IMR-90 (cell line): ENCODE results near the gene TBC1D22A. TPM values are rescaled to one million over a fixed set of nuclear protein-coding genes. Genes with fewer than 3 reads are reported as not detected.

Experiments
- ATAC-seq: fragments of 200-7000 bp; cut with Tn5 transposase; 2 replicates; pipeline ENCODE4 v1.9.1; 2020; ENCODE audit warnings: low read depth, mild to moderate bottlenecking, moderate library complexity
- BruUV-seq: library from RNA; stranded (reverse); fragments of 400-500 nt; replicated peaks from 2 replicates; lab custom pipeline; 2021; lab: Mats Ljungman, UMichigan
- CTCF ChIA-PET: fragments of 300-600 bp; formaldehyde crosslinking; extraction: SDS; loops from one replicate; lab custom pipeline; 2021; ENCODE audit warnings: antibody characterized with exemption; lab: Yijun Ruan, JAX
- POLR2A ChIA-PET: fragments of 300-600 bp; sonication (Branson Sonifier 250); formaldehyde crosslinking; loops from one replicate; lab custom pipeline; 2022; ENCODE audit warnings: antibody characterized with exemption; ENCODE audit not compliant: unreplicated experiment; lab: Charles Lee
- DNase-seq: peaks from one replicate; pipeline ENCODE4 v3.0.0; 2013
- H2AFZ ChIP-seq: replicated peaks from 2 replicates; pipeline ENCODE3; 2013; ENCODE audit warnings: low read length, mild to moderate bottlenecking; ENCODE audit not compliant: poor library complexity
- H2AK5ac ChIP-seq: 2 replicates; pipeline ENCODE4 v1.6.1; 2013; ENCODE audit warnings: low read depth, low read length, inconsistent platforms
- H2AK9ac ChIP-seq: replicated peaks from 2 replicates; pipeline ENCODE3; 2013; ENCODE audit warnings: mild to moderate bottlenecking, low read depth, low read length, moderate library complexity; ENCODE audit not compliant: poor library complexity
- H2BK120ac ChIP-seq: 2 replicates; pipeline ENCODE4 v1.6.1; 2013; ENCODE audit warnings: low read depth, low read length, inconsistent platforms
- H2BK15ac ChIP-seq: 3 replicates; pipeline ENCODE4 v1.6.1; 2013; ENCODE audit warnings: low read depth, low read length, inconsistent platforms
- H2BK20ac ChIP-seq: 2 replicates; pipeline ENCODE4 v1.6.1; 2013; ENCODE audit warnings: low read depth, mild to moderate bottlenecking, inconsistent platforms, low read length, moderate library complexity
- H2BK5ac ChIP-seq: 2 replicates; pipeline ENCODE4 v1.6.1; 2013; ENCODE audit warnings: mild to moderate bottlenecking, low read depth, low read length, inconsistent platforms; ENCODE audit not compliant: poor library complexity, severe bottlenecking
- H3K14ac ChIP-seq: replicated peaks from 2 replicates; pipeline ENCODE4 v1.6.1; 2013; ENCODE audit warnings: low read depth, low read length, inconsistent platforms
- H3K18ac ChIP-seq: 2 replicates; pipeline ENCODE4 v1.6.1; 2013; ENCODE audit warnings: low read depth, low read length, control low read depth
- H3K23ac ChIP-seq: 2 replicates; pipeline ENCODE4 v1.6.1; 2013; ENCODE audit warnings: low read depth, low read length, inconsistent platforms
- H3K27ac ChIP-seq: 2 replicates; pipeline ENCODE4 v1.5.1; 2013; ENCODE audit warnings: mild to moderate bottlenecking, control low read depth, low read length; ENCODE audit not compliant: insufficient read depth
- H3K27me3 ChIP-seq: 2 replicates; pipeline ENCODE4 v1.6.1; 2013; ENCODE audit warnings: low read length; ENCODE audit not compliant: control insufficient read depth, insufficient read depth
- H3K36me3 ChIP-seq: 2 replicates; pipeline ENCODE4 v1.6.1; 2013; ENCODE audit warnings: low read length, mixed read lengths; ENCODE audit not compliant: control insufficient read depth, insufficient read depth
- H3K4ac ChIP-seq: 2 replicates; pipeline ENCODE4 v1.6.1; 2013; ENCODE audit warnings: low read depth, low read length, inconsistent platforms
- H3K4me1 ChIP-seq: 2 replicates; pipeline ENCODE4 v1.6.1; 2013; ENCODE audit warnings: low read length, mixed read lengths; ENCODE audit not compliant: control insufficient read depth, insufficient read depth
- H3K4me2 ChIP-seq: 2 replicates; pipeline ENCODE4 v1.6.1; 2013; ENCODE audit warnings: low read depth, mild to moderate bottlenecking, control low read depth, low read length, moderate library complexity
- H3K4me3 ChIP-seq: 2 replicates; pipeline ENCODE4 v1.5.1; 2013; ENCODE audit warnings: low read depth, mild to moderate bottlenecking, control low read depth, low read length, moderate library complexity; ENCODE audit not compliant: insufficient read depth
- H3K56ac ChIP-seq: 2 replicates; pipeline ENCODE4 v1.6.1; 2013; ENCODE audit warnings: low read length, inconsistent platforms; ENCODE audit not compliant: insufficient read depth; ENCODE audit errors: extremely low read depth
- H3K79me1 ChIP-seq, 2 experiments: 2 replicates each; pipeline ENCODE4 v1.6.1; 2013; ENCODE audit warnings: low read length in 2 of 2, inconsistent platforms in 1 of 2, low read depth in 1 of 2
- H3K9ac ChIP-seq: 2 replicates; pipeline ENCODE4 v1.6.1; 2013; ENCODE audit warnings: low read depth, low read length, control low read depth
- H3K9me1 ChIP-seq: 2 replicates; pipeline ENCODE4 v1.6.1; 2013; ENCODE audit warnings: low read length, inconsistent platforms; ENCODE audit not compliant: insufficient read depth
- H3K9me3 ChIP-seq: 2 replicates; pipeline ENCODE4 v1.6.1; 2013; ENCODE audit warnings: low read length; ENCODE audit not compliant: control insufficient read depth, insufficient read depth
- H4K20me1 ChIP-seq: 2 replicates; pipeline ENCODE4 v1.6.1; 2013; ENCODE audit warnings: low read length, inconsistent platforms; ENCODE audit not compliant: insufficient read depth
- H4K5ac ChIP-seq: 2 replicates; pipeline ENCODE4 v1.6.1; 2013; ENCODE audit warnings: mild to moderate bottlenecking, low read depth, low read length, control low read depth
- H4K8ac ChIP-seq, 2 experiments: 2 replicates each; pipeline ENCODE4 v1.6.1; 2013; ENCODE audit warnings: low read depth in 2 of 2, low read length in 2 of 2, control low read depth in 1 of 2, inconsistent platforms in 1 of 2
- H4K91ac ChIP-seq: 2 replicates; pipeline ENCODE4 v1.6.1; 2013; ENCODE audit warnings: low read depth, low read length, inconsistent platforms; ENCODE audit not compliant: insufficient read depth
- CEBPB ChIP-seq: IDR thresholded peaks from 2 replicates; pipeline ENCODE4 v1.6.1; 2012; ENCODE audit warnings: low read depth, low read length, improper control_type of control experiment
- FOS ChIP-seq: fragments of 150-350 bp; IDR thresholded peaks from 2 replicates; pipeline ENCODE4 v1.6.1; 2016; ENCODE audit warnings: low read depth, low read length
- NFE2L2 ChIP-seq: fragments of 150-350 bp; IDR thresholded peaks from 2 replicates; pipeline ENCODE4 v1.6.1; 2016; ENCODE audit warnings: low read depth, mild to moderate bottlenecking, low read length
- RAD21 ChIP-seq: IDR thresholded peaks from 2 replicates; pipeline ENCODE4 v1.6.1; 2012; ENCODE audit warnings: low read length, improper control_type of control experiment
- WGBS, 2 experiments: methylation state at CpG; one replicate each; pipeline versions ENCODE4 v1.1.5 to v1.1.7; 2013; ENCODE audit warnings: missing lambda C conversion rate in 2 of 2; ENCODE audit not compliant: insufficient read length in 1 of 2; ENCODE audit errors: extremely low coverage in 2 of 2; 5-methylcytosine and 5-hydroxymethylcytosine counted together
- dilution Hi-C: fragments of 300-500 bp; cut with HindIII; formaldehyde crosslinking; loops from one replicate; pipeline ENCODE4 v1.14.3; 2018; ENCODE audit warnings: low sequenced_read_pairs; ENCODE audit not compliant: unreplicated experiment
- in situ Hi-C: fragments of 300-500 bp; cut with MboI; formaldehyde crosslinking; loops from 3 replicates; pipeline ENCODE4 v1.14.3; 2019; ENCODE audit warnings: low sequenced_read_pairs, inconsistent platforms, mixed read lengths
- intact Hi-C: fragments of 100-400 bp; cut with micrococcal nuclease; formaldehyde crosslinking; loops from 2 replicates; pipeline ENCODE4 v1.10.0; 2022
- polyA plus RNA-seq, 3 experiments: library from polyadenylated mRNA; depleted of rRNA; stranded (reverse); fragments of >200 nt; gene quantifications; 2 replicates each; pipeline ENCODE4 v1.2.3, GENCODE V29; 2012; ENCODE audit warnings: low replicate concordance in 1 of 3
- total RNA-seq: library from RNA; depleted of rRNA; stranded (reverse); fragments of >200 nt; gene quantifications from 2 replicates; pipeline ENCODE4 v1.2.3, GENCODE V29; 2012
- TF ChIP-seq, protein P1 (sequence below): fragments of 150-350 bp; IDR thresholded peaks from 2 replicates; pipeline ENCODE4 v1.6.1; 2017; ENCODE audit warnings: mild to moderate bottlenecking, antibody characterized with exemption, low read length, low read depth
- TF ChIP-seq, protein P2 (sequence below): conservative IDR thresholded peaks from 2 replicates; pipeline ENCODE4 v1.5.1; 2012; ENCODE audit warnings: mild to moderate bottlenecking, low read depth, low read length, improper control_type of control experiment
- TF ChIP-seq, protein P3 (sequence below): fragments of 150-350 bp; IDR thresholded peaks from 2 replicates; pipeline ENCODE4 v1.6.1; 2016; ENCODE audit warnings: low read depth, mild to moderate bottlenecking, low read length, moderate library complexity, borderline replicate concordance

TBC1D22A gene
- total and polyA plus RNA-seq, 2 of the 4 experiments (the other 2 are of a cell fraction) = 9.0 to 16.7 TPM

DNA sequence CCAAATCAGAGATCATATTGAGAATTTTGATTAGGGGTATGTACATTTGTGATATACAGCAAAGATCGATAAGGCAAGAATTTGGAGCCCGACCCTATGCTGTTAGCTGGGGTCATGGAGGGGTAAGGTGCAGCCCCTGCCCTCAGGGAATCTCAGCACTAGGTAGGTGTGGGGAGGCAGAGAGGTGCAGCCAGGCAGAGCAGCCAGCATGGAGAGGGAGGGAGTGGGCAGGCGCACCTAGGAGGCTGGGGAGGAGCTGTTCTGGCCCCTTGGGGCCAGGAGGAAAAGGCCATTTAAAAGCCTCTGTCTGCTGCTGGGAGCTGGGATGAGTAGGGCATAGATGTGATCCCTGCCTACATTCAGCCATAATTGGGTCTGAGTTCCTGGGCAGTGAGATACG is 293.0 kb downstream of the TBC1D22A start:
- no TSS peak for BruUV-seq
- no peaks in the 10 kb centered on the region for H3K27me3 ChIP-seq
- dilution Hi-C loops = no loop called here

More for the DNA sequence above, 293.0 kb downstream of the TBC1D22A start:
- H2BK5ac ChIP-seq = no peak overlapping the region
- no peak overlapping the region for H2AK9ac ChIP-seq
- H3K27ac ChIP-seq = no peak overlapping the region
- no peak overlapping the region for H4K91ac ChIP-seq
- intact Hi-C loops = no loop called here
- H3K23ac ChIP-seq = no peak overlapping the region
- H2AK5ac ChIP-seq = no peak overlapping the region
- no peak for ATAC-seq
- no peak overlapping the region for H4K8ac ChIP-seq
- TF ChIP-seq CEBPB (no peak), NFE2L2 (no peak), FOS (no peak), RAD21 (no peak)
- TF ChIP-seq, protein P1, sequence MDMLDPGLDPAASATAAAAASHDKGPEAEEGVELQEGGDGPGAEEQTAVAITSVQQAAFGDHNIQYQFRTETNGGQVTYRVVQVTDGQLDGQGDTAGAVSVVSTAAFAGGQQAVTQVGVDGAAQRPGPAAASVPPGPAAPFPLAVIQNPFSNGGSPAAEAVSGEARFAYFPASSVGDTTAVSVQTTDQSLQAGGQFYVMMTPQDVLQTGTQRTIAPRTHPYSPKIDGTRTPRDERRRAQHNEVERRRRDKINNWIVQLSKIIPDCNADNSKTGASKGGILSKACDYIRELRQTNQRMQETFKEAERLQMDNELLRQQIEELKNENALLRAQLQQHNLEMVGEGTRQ = no peak
- TF ChIP-seq, protein P2, sequence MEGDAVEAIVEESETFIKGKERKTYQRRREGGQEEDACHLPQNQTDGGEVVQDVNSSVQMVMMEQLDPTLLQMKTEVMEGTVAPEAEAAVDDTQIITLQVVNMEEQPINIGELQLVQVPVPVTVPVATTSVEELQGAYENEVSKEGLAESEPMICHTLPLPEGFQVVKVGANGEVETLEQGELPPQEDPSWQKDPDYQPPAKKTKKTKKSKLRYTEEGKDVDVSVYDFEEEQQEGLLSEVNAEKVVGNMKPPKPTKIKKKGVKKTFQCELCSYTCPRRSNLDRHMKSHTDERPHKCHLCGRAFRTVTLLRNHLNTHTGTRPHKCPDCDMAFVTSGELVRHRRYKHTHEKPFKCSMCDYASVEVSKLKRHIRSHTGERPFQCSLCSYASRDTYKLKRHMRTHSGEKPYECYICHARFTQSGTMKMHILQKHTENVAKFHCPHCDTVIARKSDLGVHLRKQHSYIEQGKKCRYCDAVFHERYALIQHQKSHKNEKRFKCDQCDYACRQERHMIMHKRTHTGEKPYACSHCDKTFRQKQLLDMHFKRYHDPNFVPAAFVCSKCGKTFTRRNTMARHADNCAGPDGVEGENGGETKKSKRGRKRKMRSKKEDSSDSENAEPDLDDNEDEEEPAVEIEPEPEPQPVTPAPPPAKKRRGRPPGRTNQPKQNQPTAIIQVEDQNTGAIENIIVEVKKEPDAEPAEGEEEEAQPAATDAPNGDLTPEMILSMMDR = no peak
- TF ChIP-seq, protein P3, sequence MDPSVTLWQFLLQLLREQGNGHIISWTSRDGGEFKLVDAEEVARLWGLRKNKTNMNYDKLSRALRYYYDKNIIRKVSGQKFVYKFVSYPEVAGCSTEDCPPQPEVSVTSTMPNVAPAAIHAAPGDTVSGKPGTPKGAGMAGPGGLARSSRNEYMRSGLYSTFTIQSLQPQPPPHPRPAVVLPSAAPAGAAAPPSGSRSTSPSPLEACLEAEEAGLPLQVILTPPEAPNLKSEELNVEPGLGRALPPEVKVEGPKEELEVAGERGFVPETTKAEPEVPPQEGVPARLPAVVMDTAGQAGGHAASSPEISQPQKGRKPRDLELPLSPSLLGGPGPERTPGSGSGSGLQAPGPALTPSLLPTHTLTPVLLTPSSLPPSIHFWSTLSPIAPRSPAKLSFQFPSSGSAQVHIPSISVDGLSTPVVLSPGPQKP = no peak
- POLR2A ChIA-PET = no interaction called here
- H3K79me1 ChIP-seq = no peaks in the 10 kb centered on the region; a peak in 1 of 4 replicates
- peaks cover 3% of the 10 kb centered on the region; the same call in 1 of the 2 replicates for H3K36me3 ChIP-seq
- DNase-seq = no peak
- CTCF ChIA-PET = no interaction called here
- in situ Hi-C loops = no loop called here
- H3K4ac ChIP-seq = no peak overlapping the region
- H3K56ac ChIP-seq = no peak overlapping the region
- no peaks in the 10 kb centered on the region; the same call in 1 of the 2 replicates for H4K20me1 ChIP-seq
- no peak overlapping the region for H3K4me2 ChIP-seq
- H3K18ac ChIP-seq = no peak overlapping the region
- H3K14ac ChIP-seq = no peak overlapping the region
- H2BK15ac ChIP-seq = no peak overlapping the region
- H3K4me1 ChIP-seq = peaks cover 4% of the 10 kb centered on the region
- H3K9me1 ChIP-seq = peaks cover 14% of the 10 kb centered on the region
- no peak overlapping the region for H2AFZ ChIP-seq
- H4K5ac ChIP-seq = no peak overlapping the region
- H3K4me3 ChIP-seq = no peak overlapping the region
- no peak overlapping the region for H2BK20ac ChIP-seq
- 100% methylated on average over 2 of the region's 4 CpGs; no CpG with 5 or more reads in 1 of the 2 experiments for WGBS, 2 experiments
- H3K9ac ChIP-seq = no peak overlapping the region
- H3K9me3 ChIP-seq = no peaks in the 10 kb centered on the region
- no peak overlapping the region for H2BK120ac ChIP-seq
